ENCODE results near the gene REPS2.

Gene REPS2

GRCh38 chrX:17120816-17121215 is 174.4 kb downstream of the REPS2 start:
- H4K91ac ChIP-seq (ENCODE audit: low read depth, low read length, poor library complexity): no peak overlapping the region
- no peaks in the 10 kb centered on the region for H3K4me1 ChIP-seq (ENCODE audit: control insufficient read depth in 2 of 2, insufficient read depth in 1 of 2, low read depth in 1 of 2, low read length in 2 of 2)
- no peak overlapping the region for H2BK15ac ChIP-seq (ENCODE audit: low read length)
- no peak overlapping the region for H3K4me2 ChIP-seq (ENCODE audit: insufficient read depth, low read length, poor library complexity, severe bottlenecking)
- DNase-seq (ENCODE audit: low spot score): no peak
- H2AK5ac ChIP-seq (ENCODE audit: low read depth, low read length): no peak overlapping the region
- H3K18ac ChIP-seq (ENCODE audit: low read length): no peak overlapping the region
- no CpG with 5 or more reads among the region's 6 CpGs for whole genome bisulfite sequencing, 2 donors (ENCODE audit: extremely low coverage in 2 of 2, insufficient read length in 2 of 2, insufficient replicate concordance in 1 of 2)
- H3K79me1 ChIP-seq (ENCODE audit: low read depth, low read length): no peaks in the 10 kb centered on the region
- H3K9me3 ChIP-seq (replicated peaks in 1 of 2; ENCODE audit: control insufficient read depth in 2 of 2, insufficient read depth in 1 of 2, low read depth in 1 of 2, low read length in 2 of 2): no peaks in the 10 kb centered on the region
- no peak overlapping the region for H3K14ac ChIP-seq (ENCODE audit: low read length)
- no peak overlapping the region for H2BK12ac ChIP-seq (ENCODE audit: low read length)
- no peaks in the 10 kb centered on the region for H3K27me3 ChIP-seq (ENCODE audit: control insufficient read depth in 3 of 3, insufficient read depth in 3 of 3, low read depth in 1 of 3, low read length in 3 of 3)
- no peak overlapping the region for H3K23ac ChIP-seq (ENCODE audit: low read depth, low read length, poor library complexity)
- H2AFZ ChIP-seq (ENCODE audit: low read length): no peak overlapping the region
- no peaks in the 10 kb centered on the region for H3K36me3 ChIP-seq (replicated peaks in 1 of 2; ENCODE audit: control insufficient read depth in 2 of 2, insufficient read depth in 2 of 2, low read length in 2 of 2)
- no peak overlapping the region for H3K4me3 ChIP-seq (ENCODE audit: low read length in 2 of 2)
- H3K27ac ChIP-seq (replicated peaks; ENCODE audit: low read length): no peak overlapping the region
- H3K9ac ChIP-seq (ENCODE audit: low read depth, low read length, poor library complexity): no peak overlapping the region
- no peak overlapping the region for H4K8ac ChIP-seq (ENCODE audit: low read depth, low read length)
- no peak overlapping the region for H2BK120ac ChIP-seq (ENCODE audit: low read depth, low read length)
- H2BK5ac ChIP-seq (ENCODE audit: low read length): no peak overlapping the region
- no peak overlapping the region for H3K4ac ChIP-seq (ENCODE audit: low read length)

- Histone ChIP-seq H2BK15ac (ENCODE audit: low read length) (no peak overlapping the region), H3K9me3 (replicated peaks in 1 of 2; ENCODE audit: control insufficient read depth in 2 of 2, insufficient read depth in 1 of 2, low read depth in 1 of 2, low read length in 2 of 2) (no peaks in the 10 kb centered on the region), H2BK120ac (ENCODE audit: low read depth, low read length) (no peak overlapping the region), H2AK5ac (ENCODE audit: low read depth, low read length) (no peak overlapping the region), H3K18ac (ENCODE audit: low read length) (no peak overlapping the region), H3K36me3 (replicated peaks in 1 of 2; ENCODE audit: control insufficient read depth in 2 of 2, insufficient read depth in 2 of 2, low read length in 2 of 2) (no peaks in the 10 kb centered on the region), H4K8ac (ENCODE audit: low read depth, low read length) (no peak overlapping the region), H3K4me1 (ENCODE audit: control insufficient read depth in 2 of 2, insufficient read depth in 1 of 2, low read depth in 1 of 2, low read length in 2 of 2) (no peaks in the 10 kb centered on the region), H3K27ac (replicated peaks; ENCODE audit: low read length) (no peak overlapping the region), H3K4ac (ENCODE audit: low read length) (no peak overlapping the region), H3K4me2 (ENCODE audit: insufficient read depth, low read length, poor library complexity, severe bottlenecking) (no peak overlapping the region), H3K79me1 (ENCODE audit: low read depth, low read length) (no peaks in the 10 kb centered on the region), H3K4me3 (ENCODE audit: low read length in 2 of 2) (no peak overlapping the region), H2BK12ac (ENCODE audit: low read length) (no peak overlapping the region), H3K14ac (ENCODE audit: low read length) (no peak overlapping the region), H3K27me3 (ENCODE audit: control insufficient read depth in 3 of 3, insufficient read depth in 3 of 3, low read depth in 1 of 3, low read length in 3 of 3) (peaks cover 0 to 10% (median 0%) of the 10 kb centered on the region in 3 experiments), H2AFZ (ENCODE audit: low read length) (no peak overlapping the region), H2BK5ac (ENCODE audit: low read length) (no peak overlapping the region), H4K91ac (ENCODE audit: low read depth, low read length, poor library complexity) (no peak overlapping the region), H3K9ac (ENCODE audit: low read depth, low read length, poor library complexity) (no peak overlapping the region), H3K23ac (ENCODE audit: low read depth, low read length, poor library complexity) (no peak overlapping the region)
- DNase-seq (ENCODE audit: low spot score): no peak
- WGBS, 2 donors (ENCODE audit: extremely low coverage in 2 of 2, insufficient read length in 2 of 2, insufficient replicate concordance in 1 of 2): no CpG with 5 or more reads among the region's 2 CpGs
Observed at GRCh38 chrX:17154001-17154400, 207.5 kb downstream of the REPS2 start.

- Histone ChIP-seq H3K27ac (replicated peaks; ENCODE audit: low read length) (no peak overlapping the region), H3K27me3 (ENCODE audit: control insufficient read depth in 3 of 3, insufficient read depth in 3 of 3, low read depth in 1 of 3, low read length in 3 of 3) (no peaks in the 10 kb centered on the region), H3K14ac (ENCODE audit: low read length) (no peak overlapping the region), H3K4me2 (ENCODE audit: insufficient read depth, low read length, poor library complexity, severe bottlenecking) (no peak overlapping the region), H3K4ac (ENCODE audit: low read length) (no peak overlapping the region), H4K8ac (ENCODE audit: low read depth, low read length) (no peak overlapping the region), H3K9me3 (replicated peaks in 1 of 2; ENCODE audit: control insufficient read depth in 2 of 2, insufficient read depth in 1 of 2, low read depth in 1 of 2, low read length in 2 of 2) (peaks cover 0 to 4% of the 10 kb centered on the region in 2 donors), H2BK5ac (ENCODE audit: low read length) (no peak overlapping the region), H2AK5ac (ENCODE audit: low read depth, low read length) (no peak overlapping the region), H3K79me1 (ENCODE audit: low read depth, low read length) (no peaks in the 10 kb centered on the region), H3K9ac (ENCODE audit: low read depth, low read length, poor library complexity) (no peak overlapping the region), H2BK15ac (ENCODE audit: low read length) (no peak overlapping the region), H3K18ac (ENCODE audit: low read length) (no peak overlapping the region), H3K4me1 (ENCODE audit: control insufficient read depth in 2 of 2, insufficient read depth in 1 of 2, low read depth in 1 of 2, low read length in 2 of 2) (no peaks in the 10 kb centered on the region), H3K36me3 (replicated peaks in 1 of 2; ENCODE audit: control insufficient read depth in 2 of 2, insufficient read depth in 2 of 2, low read length in 2 of 2) (no peaks in the 10 kb centered on the region), H3K4me3 (ENCODE audit: low read length in 2 of 2) (no peak overlapping the region), H3K23ac (ENCODE audit: low read depth, low read length, poor library complexity) (no peak overlapping the region), H2BK12ac (ENCODE audit: low read length) (no peak overlapping the region), H4K91ac (ENCODE audit: low read depth, low read length, poor library complexity) (no peak overlapping the region), H2AFZ (ENCODE audit: low read length) (no peak overlapping the region), H2BK120ac (ENCODE audit: low read depth, low read length) (no peak overlapping the region)
- WGBS, 2 donors (ENCODE audit: extremely low coverage in 2 of 2, insufficient read length in 2 of 2, insufficient replicate concordance in 1 of 2): no CpG with 5 or more reads among the region's 1 CpG
- no peak for DNase-seq (ENCODE audit: low spot score)
Observed at GRCh38 chrX:17160975-17161374, 214.5 kb downstream of the REPS2 start.

GRCh38 chrX:17161991-17162390 is 215.5 kb downstream of the REPS2 start:
- DNase-seq (ENCODE audit: low spot score): no peak
- Histone ChIP-seq H3K79me1 (ENCODE audit: low read depth, low read length) (no peaks in the 10 kb centered on the region), H2AK5ac (ENCODE audit: low read depth, low read length) (no peak overlapping the region), H3K27me3 (ENCODE audit: control insufficient read depth in 3 of 3, insufficient read depth in 3 of 3, low read depth in 1 of 3, low read length in 3 of 3) (no peaks in the 10 kb centered on the region), H2AFZ (ENCODE audit: low read length) (no peak overlapping the region), H3K4me2 (ENCODE audit: insufficient read depth, low read length, poor library complexity, severe bottlenecking) (no peak overlapping the region), H3K4me1 (ENCODE audit: control insufficient read depth in 2 of 2, insufficient read depth in 1 of 2, low read depth in 1 of 2, low read length in 2 of 2) (no peaks in the 10 kb centered on the region), H2BK12ac (ENCODE audit: low read length) (no peak overlapping the region), H3K9me3 (replicated peaks in 1 of 2; ENCODE audit: control insufficient read depth in 2 of 2, insufficient read depth in 1 of 2, low read depth in 1 of 2, low read length in 2 of 2) (peaks cover 0 to 4% of the 10 kb centered on the region in 2 donors), H3K9ac (ENCODE audit: low read depth, low read length, poor library complexity) (no peak overlapping the region), H2BK120ac (ENCODE audit: low read depth, low read length) (no peak overlapping the region), H2BK15ac (ENCODE audit: low read length) (no peak overlapping the region), H3K36me3 (replicated peaks in 1 of 2; ENCODE audit: control insufficient read depth in 2 of 2, insufficient read depth in 2 of 2, low read length in 2 of 2) (no peaks in the 10 kb centered on the region), H2BK5ac (ENCODE audit: low read length) (no peak overlapping the region), H3K4me3 (ENCODE audit: low read length in 2 of 2) (no peak overlapping the region), H3K14ac (ENCODE audit: low read length) (no peak overlapping the region), H3K27ac (replicated peaks; ENCODE audit: low read length) (no peak overlapping the region), H3K23ac (ENCODE audit: low read depth, low read length, poor library complexity) (no peak overlapping the region), H4K8ac (ENCODE audit: low read depth, low read length) (no peak overlapping the region), H3K4ac (ENCODE audit: low read length) (no peak overlapping the region), H4K91ac (ENCODE audit: low read depth, low read length, poor library complexity) (no peak overlapping the region), H3K18ac (ENCODE audit: low read length) (no peak overlapping the region)
- no CpG with 5 or more reads among the region's 1 CpG for WGBS, 2 donors (ENCODE audit: extremely low coverage in 2 of 2, insufficient read length in 2 of 2, insufficient replicate concordance in 1 of 2)
